Neuronal stem cell (in vitro differentiated cells): ENCODE results near the gene DOCK4.

Source experiments
- DNase-seq: peaks from one replicate; pipeline ENCODE4 v3.0.0-alpha.2; 2013; ENCODE audit warnings: low spot score
- H2AFZ ChIP-seq: one replicate; pipeline ENCODE4 v1.6.1; 2013; ENCODE audit warnings: mild to moderate bottlenecking, low read length, inconsistent platforms
- H2AK5ac ChIP-seq: 2 replicates; pipeline ENCODE4 v1.6.1; 2013; ENCODE audit warnings: low read depth, mild to moderate bottlenecking, inconsistent platforms, low read length, moderate library complexity, mixed read lengths
- H2BK120ac ChIP-seq: 2 replicates; pipeline ENCODE4 v1.6.1; 2013; ENCODE audit warnings: low read depth, mild to moderate bottlenecking, inconsistent platforms, low read length, moderate library complexity, mixed read lengths
- H2BK12ac ChIP-seq: one replicate; pipeline ENCODE4 v1.6.1; 2013; ENCODE audit warnings: low read length, inconsistent platforms
- H2BK15ac ChIP-seq: 2 replicates; pipeline ENCODE4 v1.6.1; 2013; ENCODE audit warnings: mild to moderate bottlenecking, low read length, inconsistent platforms, mixed read lengths
- H2BK5ac ChIP-seq: one replicate; pipeline ENCODE4 v1.6.1; 2013; ENCODE audit warnings: inconsistent platforms, mild to moderate bottlenecking, low read length, moderate library complexity
- H3K14ac ChIP-seq: one replicate; pipeline ENCODE4 v1.6.1; 2013; ENCODE audit warnings: low read length, inconsistent platforms
- H3K18ac ChIP-seq: 2 replicates; pipeline ENCODE4 v1.6.1; 2013; ENCODE audit warnings: low read length, inconsistent platforms
- H3K23ac ChIP-seq: 2 replicates; pipeline ENCODE4 v1.6.1; 2013; ENCODE audit warnings: low read depth, mild to moderate bottlenecking, mixed read lengths, low read length, inconsistent platforms; ENCODE audit not compliant: poor library complexity
- H3K27ac ChIP-seq: replicated peaks from 3 replicates; pipeline ENCODE4 v1.5.1; 2013; ENCODE audit warnings: low read length, inconsistent platforms
- H3K27me3 ChIP-seq, 3 experiments: 2 replicates each; pipeline ENCODE4 v1.6.1; 2013; ENCODE audit warnings: low read length in 3 of 3, mild to moderate bottlenecking in 2 of 3, inconsistent platforms in 1 of 3, low read depth in 1 of 3, mixed read lengths in 1 of 3, moderate library complexity in 1 of 3; ENCODE audit not compliant: control insufficient read depth in 3 of 3, insufficient read depth in 3 of 3
- H3K36me3 ChIP-seq, 2 donors: replicated peaks in 1 of 2; 2 replicates each; pipeline ENCODE4 v1.6.1; 2013; ENCODE audit warnings: low read length in 2 of 2; ENCODE audit not compliant: control insufficient read depth in 2 of 2, insufficient read depth in 2 of 2
- H3K4ac ChIP-seq: 2 replicates; pipeline ENCODE4 v1.6.1; 2013; ENCODE audit warnings: inconsistent platforms, mild to moderate bottlenecking, low read length, moderate library complexity
- H3K4me1 ChIP-seq, 2 donors: 1 replicate in 1 of 2; 2 replicates in 1 of 2; pipeline ENCODE4 v1.6.1; 2013; ENCODE audit warnings: low read length in 2 of 2, low read depth in 1 of 2; ENCODE audit not compliant: control insufficient read depth in 2 of 2, insufficient read depth in 1 of 2
- H3K4me2 ChIP-seq: one replicate; pipeline ENCODE4 v1.6.1; 2013; ENCODE audit warnings: mild to moderate bottlenecking, low read length, inconsistent platforms; ENCODE audit not compliant: insufficient read depth, poor library complexity, severe bottlenecking
- H3K4me3 ChIP-seq, 2 donors: 2 replicates each; pipeline ENCODE4 v1.5.1; 2013; ENCODE audit warnings: low read length in 2 of 2, mild to moderate bottlenecking in 2 of 2, inconsistent platforms in 1 of 2, moderate library complexity in 1 of 2
- H3K79me1 ChIP-seq: one replicate; pipeline ENCODE4 v1.6.1; 2013; ENCODE audit warnings: low read depth, mild to moderate bottlenecking, inconsistent platforms, low read length, moderate library complexity
- H3K9ac ChIP-seq: one replicate; pipeline ENCODE4 v1.6.1; 2013; ENCODE audit warnings: mild to moderate bottlenecking, low read depth, low read length, inconsistent platforms; ENCODE audit not compliant: poor library complexity
- H3K9me3 ChIP-seq, 2 donors: replicated peaks in 1 of 2; 2 replicates each; pipeline versions ENCODE3 to v1.6.1; 2013; ENCODE audit warnings: low read length in 2 of 2, mild to moderate bottlenecking in 2 of 2, inconsistent platforms in 1 of 2, low read depth in 1 of 2, mixed read lengths in 1 of 2, moderate library complexity in 1 of 2; ENCODE audit not compliant: control insufficient read depth in 2 of 2, insufficient read depth in 1 of 2
- H4K8ac ChIP-seq: one replicate; pipeline ENCODE4 v1.6.1; 2013; ENCODE audit warnings: low read depth, mild to moderate bottlenecking, inconsistent platforms, low read length, moderate library complexity
- H4K91ac ChIP-seq: one replicate; pipeline ENCODE4 v1.6.1; 2013; ENCODE audit warnings: low read length, low read depth, mild to moderate bottlenecking, inconsistent platforms; ENCODE audit not compliant: poor library complexity
- WGBS, 2 donors: extraction: QIAGEN DNeasy Blood & Tissue Kit; methylation state at CpG; one replicate each; pipeline ENCODE4 v1.1.7; 2013; ENCODE audit warnings: missing lambda C conversion rate in 2 of 2, mixed read lengths in 1 of 2; ENCODE audit not compliant: insufficient read length in 2 of 2, insufficient replicate concordance in 1 of 2; ENCODE audit errors: extremely low coverage in 2 of 2; 5-methylcytosine and 5-hydroxymethylcytosine counted together

DOCK4 gene

GRCh38 chr7:111982133-111982532, 224.1 kb downstream of the DOCK4 start:
- H2BK120ac ChIP-seq = no peak overlapping the region
- no peak overlapping the region for H3K18ac ChIP-seq
- H3K27me3 ChIP-seq = no peaks in the 10 kb centered on the region
- no peak overlapping the region for H3K9ac ChIP-seq
- no peaks in the 10 kb centered on the region for H3K4me1 ChIP-seq
- H4K8ac ChIP-seq = no peak overlapping the region
- no peak overlapping the region for H3K14ac ChIP-seq
- H3K4ac ChIP-seq = no peak overlapping the region
- no peaks in the 10 kb centered on the region for H3K79me1 ChIP-seq
- no peak overlapping the region for H3K4me3 ChIP-seq
- no peak overlapping the region for H2AK5ac ChIP-seq
- H3K23ac ChIP-seq = no peak overlapping the region
- H2AFZ ChIP-seq = no peak overlapping the region
- no peak overlapping the region for H2BK15ac ChIP-seq
- WGBS, 2 donors = no CpG with 5 or more reads among the region's 1 CpG
- DNase-seq = no peak
- no peaks in the 10 kb centered on the region for H3K9me3 ChIP-seq
- no peak overlapping the region for H4K91ac ChIP-seq
- H3K4me2 ChIP-seq = no peak overlapping the region
- H3K36me3 ChIP-seq = peaks cover 2 to 46% of the 10 kb centered on the region in 2 donors
- H2BK5ac ChIP-seq = no peak overlapping the region
- H3K27ac ChIP-seq = no peak overlapping the region
- H2BK12ac ChIP-seq = no peak overlapping the region

GRCh38 chr7:111980725-111981124, 225.5 kb downstream of the DOCK4 start:
- Histone ChIP-seq H2AFZ (no peak overlapping the region), H3K79me1 (no peaks in the 10 kb centered on the region), H3K18ac (no peak overlapping the region), H3K14ac (no peak overlapping the region), H4K8ac (no peak overlapping the region), H2BK12ac (no peak overlapping the region), H2BK5ac (no peak overlapping the region), H3K9ac (no peak overlapping the region), H3K4me1 (no peaks in the 10 kb centered on the region), H3K27ac (no peak overlapping the region), H3K27me3 (no peaks in the 10 kb centered on the region), H3K23ac (no peak overlapping the region), H2BK15ac (no peak overlapping the region), H2AK5ac (no peak overlapping the region), H2BK120ac (no peak overlapping the region), H3K4me3 (no peak overlapping the region), H3K4me2 (no peak overlapping the region), H3K36me3 (peaks cover 2 to 40% of the 10 kb centered on the region in 2 donors), H4K91ac (no peak overlapping the region), H3K9me3 (no peaks in the 10 kb centered on the region), H3K4ac (no peak overlapping the region)
- DNase-seq = no peak
- WGBS, 2 donors = no CpG with 5 or more reads among the region's 1 CpG

GRCh38 chr7:111975346-111975745, 230.9 kb downstream of the DOCK4 start:
- peaks cover 5 to 24% of the 10 kb centered on the region in 2 donors for H3K36me3 ChIP-seq
- DNase-seq = no peak
- no peak overlapping the region for H4K91ac ChIP-seq
- no peak overlapping the region for H2BK5ac ChIP-seq
- H3K14ac ChIP-seq = no peak overlapping the region
- H3K4me3 ChIP-seq = no peak overlapping the region
- H3K27ac ChIP-seq = no peak overlapping the region
- no peak overlapping the region for H2AFZ ChIP-seq
- H3K23ac ChIP-seq = no peak overlapping the region
- H3K4ac ChIP-seq = no peak overlapping the region
- H4K8ac ChIP-seq = no peak overlapping the region
- H2BK120ac ChIP-seq = no peak overlapping the region
- H3K9ac ChIP-seq = no peak overlapping the region
- 100% methylated on average over 2 of the region's 4 CpGs; no CpG with 5 or more reads in 1 of the 2 donors for WGBS, 2 donors
- H3K79me1 ChIP-seq = no peaks in the 10 kb centered on the region
- no peak overlapping the region for H3K18ac ChIP-seq
- no peak overlapping the region for H3K4me2 ChIP-seq
- H2AK5ac ChIP-seq = no peak overlapping the region
- H2BK15ac ChIP-seq = no peak overlapping the region
- peaks cover 0 to 2% of the 10 kb centered on the region in 2 donors for H3K4me1 ChIP-seq
- H3K9me3 ChIP-seq = peaks cover 0 to 1% of the 10 kb centered on the region in 2 donors
- H2BK12ac ChIP-seq = no peak overlapping the region
- H3K27me3 ChIP-seq = no peaks in the 10 kb centered on the region

GRCh38 chr7:111960984-111961383, 245.2 kb downstream of the DOCK4 start:
- H3K79me1 ChIP-seq = no peaks in the 10 kb centered on the region
- no peak overlapping the region for H4K8ac ChIP-seq
- H4K91ac ChIP-seq = no peak overlapping the region
- no peak for DNase-seq
- H3K4me1 ChIP-seq = peaks cover 4 to 11% of the 10 kb centered on the region in 2 donors
- H3K4me2 ChIP-seq = no peak overlapping the region
- H3K27ac ChIP-seq = no peak overlapping the region
- no peaks in the 10 kb centered on the region for H3K27me3 ChIP-seq
- H3K9ac ChIP-seq = no peak overlapping the region
- H2BK5ac ChIP-seq = no peak overlapping the region
- H2BK12ac ChIP-seq = no peak overlapping the region
- H3K23ac ChIP-seq = no peak overlapping the region
- no peak overlapping the region for H2BK120ac ChIP-seq
- no peak overlapping the region for H3K4ac ChIP-seq
- H2BK15ac ChIP-seq = no peak overlapping the region
- H3K36me3 ChIP-seq = no peaks in the 10 kb centered on the region
- H3K9me3 ChIP-seq = peaks cover 0 to 3% of the 10 kb centered on the region in 2 donors
- H2AK5ac ChIP-seq = no peak overlapping the region
- H3K4me3 ChIP-seq = no peak overlapping the region
- no peak overlapping the region for H3K18ac ChIP-seq
- no peak overlapping the region for H3K14ac ChIP-seq
- H2AFZ ChIP-seq = no peak overlapping the region
- WGBS, 2 donors = no CpG with 5 or more reads among the region's 5 CpGs
